Islet precursor cell (in vitro differentiated cells): ENCODE results near the gene ADAP1.

ENCODE experiments used
- DNase-seq: peaks from one replicate; pipeline ENCODE4 v3.0.0-alpha.2; 2018

Gene ADAP1

GRCh38 chr7:988426-988911 is 34.0 kb upstream of the ADAP1 start:
- no peak for DNase-seq

- DNase-seq = no peak
These were observed 33.4 kb upstream of the ADAP1 start for GRCh38 chr7:987909-988308.

- DNase-seq = no peak
These were observed 32.6 kb upstream of the ADAP1 start for GRCh38 chr7:986766-987751.

- no peak for DNase-seq
These were observed 31.6 kb upstream of the ADAP1 start for GRCh38 chr7:985915-986741.

- DNase-seq = no peak
These were observed 30.6 kb upstream of the ADAP1 start for GRCh38 chr7:985127-985416.

- no peak for DNase-seq
These were observed 30.1 kb upstream of the ADAP1 start for GRCh38 chr7:984361-985126.

GRCh38 chr7:983616-984071 is 29.2 kb upstream of the ADAP1 start:
- DNase-seq = no peak

- DNase-seq = no peak
These were observed 28.6 kb upstream of the ADAP1 start, which contains the start of gene CYP2W1 for GRCh38 chr7:983004-983615. CYP2W1 (plus strand) TSS chr7:983181; CDS start chr7:983212, 31 bp downstream.

- DNase-seq = no peak
These were observed 28.1 kb upstream of the ADAP1 start for GRCh38 chr7:982511-983003.

- DNase-seq = no peak
These were observed 27.5 kb upstream of the ADAP1 start for GRCh38 chr7:981793-982510.

GRCh38 chr7:979886-980571 is 25.5 kb upstream of the ADAP1 start:
- no peak for DNase-seq

GRCh38 chr7:979151-979550 is 24.7 kb upstream of the ADAP1 start:
- DNase-seq = no peak

- no peak for DNase-seq
These were observed 24.1 kb upstream of the ADAP1 start for GRCh38 chr7:978416-979091.

GRCh38 chr7:978049-978346 is 23.5 kb upstream of the ADAP1 start:
- no peak for DNase-seq

- DNase-seq = no peak
These were observed 23.0 kb upstream of the ADAP1 start for GRCh38 chr7:977326-978048.

- DNase-seq = no peak
These were observed 22.4 kb upstream of the ADAP1 start for GRCh38 chr7:976901-977325.

GRCh38 chr7:975702-976473 is 21.4 kb upstream of the ADAP1 start:
- DNase-seq = no peak

- peak; percentile 95 for DNase-seq
These were observed 20.6 kb upstream of the ADAP1 start, which contains the start of gene COX19 for GRCh38 chr7:974820-975681. COX19 (minus strand) TSS chr7:975549; CDS start chr7:975509, 40 bp downstream.
